Measurements from ENCODE around the gene DNAJB1. TPM values are rescaled to one million over a fixed set of nuclear protein-coding genes. Genes with fewer than 3 reads are reported as not detected.

Gene DNAJB1
- total RNA-seq, 1 experiment from 2014 or later, result 77.7 TPM

DNA sequence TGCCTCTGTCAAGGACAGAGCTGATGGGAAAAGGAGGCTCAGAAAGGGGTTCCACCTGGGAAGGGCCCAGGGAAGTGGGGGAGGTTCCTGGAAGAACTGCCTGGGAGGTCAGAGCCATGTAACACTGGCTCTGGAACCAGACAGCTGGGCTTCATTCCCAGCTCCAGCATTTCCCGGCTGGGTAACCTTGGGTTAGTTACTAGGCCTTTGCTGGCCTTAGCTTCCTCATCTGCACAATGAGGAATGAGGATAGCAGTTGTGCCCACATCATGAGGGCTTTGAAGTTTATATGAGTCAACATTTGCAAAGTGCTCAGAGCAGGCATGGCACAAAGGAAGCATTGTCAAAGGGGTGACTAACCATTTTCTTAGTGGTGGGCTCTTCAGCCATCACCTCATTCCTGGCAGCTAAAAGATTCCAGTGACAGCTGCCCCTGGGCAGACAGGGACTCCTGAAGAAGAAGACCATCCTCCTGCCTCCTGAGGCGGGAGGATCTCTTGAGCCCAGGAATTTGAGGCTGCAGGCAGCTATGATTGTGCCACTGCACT is 1.7 kb upstream of the DNAJB1 start:
- Histone ChIP-seq H3K27me3 (ENCODE audit: insufficient read depth, low read length) (no peaks in the 10 kb centered on the region), H3T11ph (ENCODE audit: low read length) (no peak overlapping the region), H2BK12ac (ENCODE audit: insufficient read length, low read depth, low read length) (no peak overlapping the region), H2BK20ac (ENCODE audit: low read depth, low read length, poor library complexity, severe bottlenecking) (no peak overlapping the region), H3K79me1 (ENCODE audit: insufficient read depth, low read depth, low read length, poor library complexity, severe bottlenecking) (peaks cover 9% of the 10 kb centered on the region), H3K4me2 (ENCODE audit: insufficient read depth, insufficient read length, low read length) (no peak overlapping the region), H4K8ac (replicated peaks; ENCODE audit: insufficient read length, low read depth, low read length) (no peak overlapping the region), H3K4ac (ENCODE audit: low read depth, low read length) (no peak overlapping the region), H2AK5ac (ENCODE audit: insufficient read length, low read length) (no peak overlapping the region), H4K5ac (ENCODE audit: insufficient read length, low read depth, low read length) (no peak overlapping the region), H3K27ac (ENCODE audit: insufficient read length, low read depth, low read length) (no peak overlapping the region), H2BK5ac (ENCODE audit: insufficient read length, low read length) (no peak overlapping the region), H3K56ac (ENCODE audit: insufficient read length, low read depth, low read length) (no peak overlapping the region), H3K79me2 (ENCODE audit: insufficient read depth, low read length) (peaks cover 14% of the 10 kb centered on the region; the same call in 1 of the 2 replicates), H4K91ac (ENCODE audit: insufficient read length, low read depth, low read length) (no peak overlapping the region), H3K4me1 (ENCODE audit: insufficient read depth, low read length) (no peaks in the 10 kb centered on the region), H4K20me1 (ENCODE audit: control insufficient read depth, insufficient read depth, insufficient read length) (no peaks in the 10 kb centered on the region), H2BK15ac (ENCODE audit: low read depth, low read length) (no peak overlapping the region), H3K9me3 (ENCODE audit: control insufficient read depth, low read depth, low read length) (no peaks in the 10 kb centered on the region), H2AFZ (ENCODE audit: low read length) (no peak overlapping the region), H3K23me2 (ENCODE audit: insufficient read length, low read depth, low read length, poor library complexity, severe bottlenecking) (peaks cover 9% of the 10 kb centered on the region), H3K18ac (ENCODE audit: insufficient read length, low read depth, low read length) (no peak overlapping the region), H3K14ac (ENCODE audit: insufficient read depth, low read length) (no peak overlapping the region), H3K9ac (ENCODE audit: extremely low read depth, insufficient read length, low read length) (no peak overlapping the region), H3K23ac (ENCODE audit: insufficient read length, low read depth, low read length) (no peak overlapping the region), H2BK120ac (ENCODE audit: low read depth, low read length, poor library complexity, severe bottlenecking) (no peak overlapping the region)
- peaks cover 26 to 31% of the 10 kb centered on the region in 2 experiments for H3K4me1 Mint-ChIP-seq
- WGBS (ENCODE audit: extremely low coverage, insufficient read length, low lambda C conversion rate), result no CpG with 5 or more reads among the region's 2 CpGs
- peaks cover 22 to 24% (median 22%) of the 10 kb centered on the region in 3 experiments; a peak in 6 of 7 replicates for H3K36me3 Mint-ChIP-seq (ENCODE audit: insufficient read depth in 1 of 3, low read depth in 3 of 3)
- H3K9me3 Mint-ChIP-seq, result no peaks in the 10 kb centered on the region
- peak overlapping the region in 2 of 3 experiments; percentile 50 to 54; a peak in 4 of 7 replicates for H3K27ac Mint-ChIP-seq
- no peak for DNase-seq
- peak overlapping the region in 1 of 2 experiments; percentile 69; a peak in 2 of 5 replicates for H3K4me3 Mint-ChIP-seq
- H3K27me3 Mint-ChIP-seq (ENCODE audit: low read depth), result no peaks in the 10 kb centered on the region; the same call in 1 of the 2 replicates
- TF ChIP-seq, protein P1, sequence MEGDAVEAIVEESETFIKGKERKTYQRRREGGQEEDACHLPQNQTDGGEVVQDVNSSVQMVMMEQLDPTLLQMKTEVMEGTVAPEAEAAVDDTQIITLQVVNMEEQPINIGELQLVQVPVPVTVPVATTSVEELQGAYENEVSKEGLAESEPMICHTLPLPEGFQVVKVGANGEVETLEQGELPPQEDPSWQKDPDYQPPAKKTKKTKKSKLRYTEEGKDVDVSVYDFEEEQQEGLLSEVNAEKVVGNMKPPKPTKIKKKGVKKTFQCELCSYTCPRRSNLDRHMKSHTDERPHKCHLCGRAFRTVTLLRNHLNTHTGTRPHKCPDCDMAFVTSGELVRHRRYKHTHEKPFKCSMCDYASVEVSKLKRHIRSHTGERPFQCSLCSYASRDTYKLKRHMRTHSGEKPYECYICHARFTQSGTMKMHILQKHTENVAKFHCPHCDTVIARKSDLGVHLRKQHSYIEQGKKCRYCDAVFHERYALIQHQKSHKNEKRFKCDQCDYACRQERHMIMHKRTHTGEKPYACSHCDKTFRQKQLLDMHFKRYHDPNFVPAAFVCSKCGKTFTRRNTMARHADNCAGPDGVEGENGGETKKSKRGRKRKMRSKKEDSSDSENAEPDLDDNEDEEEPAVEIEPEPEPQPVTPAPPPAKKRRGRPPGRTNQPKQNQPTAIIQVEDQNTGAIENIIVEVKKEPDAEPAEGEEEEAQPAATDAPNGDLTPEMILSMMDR (conservative IDR thresholded peaks at IDR 0.05), result no peak

All from H9 (cell line).